MCF 10A (cell line): ENCODE measurements around the gene PIK3CD. TPM values are rescaled to one million over a fixed set of nuclear protein-coding genes. Genes with fewer than 3 reads are reported as not detected.

Source experiments
- BruUV-seq: library from RNA; stranded (reverse); fragments of 400-500 nt; replicated peaks from 2 replicates; lab custom pipeline; 2021; lab: Mats Ljungman, UMichigan
- CTCF ChIA-PET: fragments of 300-600 bp; sonication (Branson Sonifier 250); formaldehyde crosslinking; extraction: SDS; loops from one replicate; lab custom pipeline; 2021; ENCODE audit warnings: antibody characterized with exemption, inconsistent platforms; lab: Yijun Ruan, JAX
- POLR2A ChIA-PET: fragments of 300-600, 350-650 bp; sonication (Branson Sonifier 250); formaldehyde crosslinking; extraction: SDS; loops from one replicate; lab custom pipeline; 2020; ENCODE audit warnings: antibody characterized with exemption, inconsistent platforms; lab: Yijun Ruan, JAX
- DNase-seq: peaks from one replicate; pipeline ENCODE4 v3.0.0-alpha.2; 2018; ENCODE audit not compliant: unreplicated experiment
- H3K27ac Mint-ChIP-seq: one replicate; pipeline ENCODE4 v1.8.0; 2022; ENCODE audit warnings: mild to moderate bottlenecking, low read depth, mixed read lengths; ENCODE audit not compliant: unreplicated experiment
- H3K27me3 Mint-ChIP-seq: one replicate; pipeline ENCODE4 v1.8.0; 2022; ENCODE audit warnings: mixed read lengths; ENCODE audit not compliant: insufficient read depth, unreplicated experiment
- H3K36me3 Mint-ChIP-seq: one replicate; pipeline ENCODE4 v1.8.0; 2022; ENCODE audit warnings: mild to moderate bottlenecking, moderate library complexity, mixed read lengths; ENCODE audit not compliant: insufficient read depth, unreplicated experiment
- H3K4me1 Mint-ChIP-seq: one replicate; pipeline ENCODE4 v1.8.0; 2022; ENCODE audit warnings: mixed read lengths; ENCODE audit not compliant: insufficient read depth, unreplicated experiment
- H3K4me3 Mint-ChIP-seq: one replicate; pipeline ENCODE4 v1.8.0; 2022; ENCODE audit warnings: mild to moderate bottlenecking, moderate library complexity, mixed read lengths; ENCODE audit not compliant: unreplicated experiment
- H3K9me3 Mint-ChIP-seq: one replicate; pipeline ENCODE4 v1.8.0; 2022; ENCODE audit warnings: mixed read lengths; ENCODE audit not compliant: unreplicated experiment
- intact Hi-C: fragments of 100-400 bp; cut with micrococcal nuclease; formaldehyde crosslinking; loops from 2 replicates; pipeline ENCODE4 v1.14.1; 2022
- total RNA-seq: library from RNA; stranded (reverse); gene quantifications from 2 replicates; pipeline ENCODE4 v1.2.3, GENCODE V29; 2022
- TF ChIP-seq, protein P1 (sequence below): fragments of 200-600 bp; IDR thresholded peaks from one replicate; pipeline ENCODE4 v1.8.0; 2022; ENCODE audit warnings: antibody characterized with exemption, mild to moderate bottlenecking; ENCODE audit not compliant: unreplicated experiment

PIK3CD gene
- total RNA-seq, 1 experiment from 2014 or later: 7.0 TPM

- no peak for DNase-seq
- H3K27ac Mint-ChIP-seq: no peak overlapping the region
- no peaks in the 10 kb centered on the region for H3K27me3 Mint-ChIP-seq
- no TSS peak for BruUV-seq
- H3K4me1 Mint-ChIP-seq: no peaks in the 10 kb centered on the region
- ChIA-PET CTCF (interaction anchor here (0.5 to 1.7 kb wide), 5 partner anchors 38 to 410 kb away, joined by 3 to 7 read pairs (median 3); no protein-coding TSS in a partner anchor), POLR2A (interaction anchor here (0.6 to 1.1 kb wide), 3 partner anchors 7 to 92 kb away, joined by 3 read pairs; no protein-coding TSS in a partner anchor)
- H3K4me3 Mint-ChIP-seq: no peak overlapping the region
- TF ChIP-seq, protein P1, sequence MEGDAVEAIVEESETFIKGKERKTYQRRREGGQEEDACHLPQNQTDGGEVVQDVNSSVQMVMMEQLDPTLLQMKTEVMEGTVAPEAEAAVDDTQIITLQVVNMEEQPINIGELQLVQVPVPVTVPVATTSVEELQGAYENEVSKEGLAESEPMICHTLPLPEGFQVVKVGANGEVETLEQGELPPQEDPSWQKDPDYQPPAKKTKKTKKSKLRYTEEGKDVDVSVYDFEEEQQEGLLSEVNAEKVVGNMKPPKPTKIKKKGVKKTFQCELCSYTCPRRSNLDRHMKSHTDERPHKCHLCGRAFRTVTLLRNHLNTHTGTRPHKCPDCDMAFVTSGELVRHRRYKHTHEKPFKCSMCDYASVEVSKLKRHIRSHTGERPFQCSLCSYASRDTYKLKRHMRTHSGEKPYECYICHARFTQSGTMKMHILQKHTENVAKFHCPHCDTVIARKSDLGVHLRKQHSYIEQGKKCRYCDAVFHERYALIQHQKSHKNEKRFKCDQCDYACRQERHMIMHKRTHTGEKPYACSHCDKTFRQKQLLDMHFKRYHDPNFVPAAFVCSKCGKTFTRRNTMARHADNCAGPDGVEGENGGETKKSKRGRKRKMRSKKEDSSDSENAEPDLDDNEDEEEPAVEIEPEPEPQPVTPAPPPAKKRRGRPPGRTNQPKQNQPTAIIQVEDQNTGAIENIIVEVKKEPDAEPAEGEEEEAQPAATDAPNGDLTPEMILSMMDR: no peak
- H3K9me3 Mint-ChIP-seq: no peaks in the 10 kb centered on the region
- intact Hi-C loops: no loop called here
- peaks cover 49% of the 10 kb centered on the region for H3K36me3 Mint-ChIP-seq
Observed at GRCh38 chr1:9726905-9727595, 75.5 kb downstream of the PIK3CD start.

GRCh38 chr1:9728451-9729295, 77.1 kb downstream of the PIK3CD start:
- BruUV-seq: no TSS peak
- peaks cover 62% of the 10 kb centered on the region for H3K36me3 Mint-ChIP-seq
- CTCF ChIA-PET: no interaction called here
- no peaks in the 10 kb centered on the region for H3K4me1 Mint-ChIP-seq
- H3K9me3 Mint-ChIP-seq: no peaks in the 10 kb centered on the region
- no peaks in the 10 kb centered on the region for H3K27me3 Mint-ChIP-seq
- H3K4me3 Mint-ChIP-seq: no peak overlapping the region
- POLR2A ChIA-PET: interaction anchor here (1.1 kb wide), 1 partner anchor 9 kb away, joined by 3 read pairs; no protein-coding TSS in a partner anchor
- H3K27ac Mint-ChIP-seq: no peak overlapping the region
- TF ChIP-seq, protein P1: no peak
- peak; percentile 35 for DNase-seq
- intact Hi-C loops: no loop called here

- no TSS peak for BruUV-seq
- intact Hi-C loops: no loop called here
- H3K27me3 Mint-ChIP-seq: no peaks in the 10 kb centered on the region
- POLR2A ChIA-PET: no interaction called here
- H3K27ac Mint-ChIP-seq: no peak overlapping the region
- no peaks in the 10 kb centered on the region for H3K9me3 Mint-ChIP-seq
- no peak overlapping the region for H3K4me3 Mint-ChIP-seq
- TF ChIP-seq, protein P1: no peak
- no peak for DNase-seq
- CTCF ChIA-PET: no interaction called here
- peaks cover 71% of the 10 kb centered on the region for H3K36me3 Mint-ChIP-seq
- H3K4me1 Mint-ChIP-seq: no peaks in the 10 kb centered on the region
Observed at GRCh38 chr1:9729523-9729922, 78.0 kb downstream of the PIK3CD start.
